Measurements from ENCODE around the gene GNB1. TPM values are rescaled to one million over a fixed set of nuclear protein-coding genes. Genes with fewer than 3 reads are reported as not detected.
"Not testable (repeated sequence)": the region's sequence is repeated elsewhere in the genome, so short reads cannot be mapped to it uniquely, and the experiment has no call there.

The GNB1 gene
- total RNA-seq, 1 donor from 2014 or later, result 474 TPM

DNA sequence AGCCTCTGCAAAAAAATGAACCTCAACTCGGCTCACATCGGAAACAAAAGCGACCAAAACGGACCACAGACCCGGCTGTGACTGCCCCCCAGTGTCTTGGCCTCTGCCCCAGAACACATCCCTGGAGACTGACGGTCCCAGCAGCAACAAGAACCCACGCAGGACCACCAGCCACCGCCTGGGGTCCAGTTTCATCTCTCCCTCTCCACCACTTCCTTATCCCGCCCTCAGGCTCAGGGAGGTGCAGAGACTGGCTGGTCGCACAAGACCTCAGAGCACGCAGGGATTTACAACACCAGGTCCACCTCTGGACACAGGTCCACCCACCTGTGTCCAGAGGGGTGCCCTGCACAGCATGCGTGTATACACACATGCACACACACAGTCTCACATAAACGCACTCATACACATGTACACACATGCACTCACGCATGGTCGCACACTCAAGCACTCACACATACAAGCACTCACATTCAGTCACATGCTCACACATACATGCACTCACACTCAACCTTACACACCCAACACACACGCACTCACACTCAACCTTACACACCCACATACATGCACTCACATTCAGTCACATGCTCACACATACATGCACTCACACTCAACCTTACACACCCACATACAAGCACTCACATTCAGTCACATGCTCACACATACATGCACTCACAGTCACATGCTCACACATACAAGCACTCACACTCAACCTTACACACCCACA, 46.8 kb upstream of the GNB1 start:
- H3K9me3 Mint-ChIP-seq, result peaks cover 7% of the 10 kb centered on the region

GRCh38 chr1:1937061-1937460, 46.2 kb upstream of the GNB1 start:
- Mint-ChIP-seq H3K4me3 (no peak overlapping the region), H3K9me3 (peaks cover 7% of the 10 kb centered on the region), H3K27me3 (ENCODE audit: low read depth) (peaks cover 7% of the 10 kb centered on the region), H3K27ac (ENCODE audit: unreplicated experiment) (no peak overlapping the region), H3K36me3 (ENCODE audit: low read depth) (no peaks in the 10 kb centered on the region), H3K4me1 (no peaks in the 10 kb centered on the region)
- no peak for TF ChIP-seq CTCF (conservative IDR thresholded peaks at IDR 0.05)
- DNase-seq (ENCODE audit: low read depth, low spot score), result no peak

More for the DNA sequence above, 46.8 kb upstream of the GNB1 start:
- H3K4me1 Mint-ChIP-seq, result no peaks in the 10 kb centered on the region
- no peak overlapping the region for H3K4me3 Mint-ChIP-seq
- TF ChIP-seq CTCF (conservative IDR thresholded peaks at IDR 0.05), result no peak
- no peak overlapping the region for H3K27ac Mint-ChIP-seq (ENCODE audit: unreplicated experiment)
- no peaks in the 10 kb centered on the region for H3K36me3 Mint-ChIP-seq (ENCODE audit: low read depth)
- DNase-seq (ENCODE audit: low read depth, low spot score), result no peak
- peaks cover 7% of the 10 kb centered on the region for H3K27me3 Mint-ChIP-seq (ENCODE audit: low read depth)

GRCh38 chr1:1934848-1935247, 44.0 kb upstream of the GNB1 start:
- not testable (repeated sequence) for H3K27ac Mint-ChIP-seq (ENCODE audit: unreplicated experiment); H3K36me3 Mint-ChIP-seq (ENCODE audit: low read depth); H3K4me3 Mint-ChIP-seq; H3K9me3 Mint-ChIP-seq; H3K27me3 Mint-ChIP-seq (ENCODE audit: low read depth); H3K4me1 Mint-ChIP-seq; DNase-seq (ENCODE audit: low read depth, low spot score)

- Mint-ChIP-seq H3K27ac (ENCODE audit: unreplicated experiment) (no peak overlapping the region), H3K4me3 (no peak overlapping the region)
- DNase-seq (ENCODE audit: low read depth, low spot score), result no peak
Measured at GRCh38 chr1:1929639-1930545, 39.0 kb upstream of the GNB1 start.

DNA sequence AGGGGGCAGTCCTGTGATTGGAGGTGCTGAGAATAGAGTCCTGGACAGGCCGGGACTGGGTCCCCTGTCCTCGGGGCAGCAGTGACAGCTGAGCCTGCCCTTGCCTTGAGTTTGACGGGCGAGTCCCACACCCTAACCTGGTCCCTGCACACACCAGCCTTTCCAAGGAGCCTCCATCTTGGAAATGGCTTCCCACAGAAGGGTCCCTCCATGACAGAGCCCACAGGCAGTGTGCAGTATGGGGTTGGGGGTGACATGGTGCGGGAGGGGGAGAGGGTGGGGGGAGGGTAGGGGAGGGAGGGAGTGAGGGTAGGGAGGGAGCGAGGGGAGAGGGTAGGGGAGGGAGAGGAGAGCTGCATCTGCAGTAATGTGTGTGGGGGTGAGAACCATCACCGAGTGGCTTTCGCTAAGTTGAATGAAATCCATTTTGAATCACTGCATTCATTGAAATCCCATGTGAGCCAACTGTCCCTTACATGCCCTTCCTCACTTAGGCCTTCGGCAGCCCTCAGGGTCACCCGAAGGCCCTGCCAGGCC, 38.3 kb upstream of the GNB1 start:
- no peak for DNase-seq (ENCODE audit: low read depth, low spot score)
- Mint-ChIP-seq H3K9me3 (peaks cover 5% of the 10 kb centered on the region), H3K27me3 (ENCODE audit: low read depth) (peaks cover 2% of the 10 kb centered on the region), H3K4me1 (no peaks in the 10 kb centered on the region), H3K27ac (ENCODE audit: unreplicated experiment) (no peak overlapping the region), H3K36me3 (ENCODE audit: low read depth) (no peaks in the 10 kb centered on the region), H3K4me3 (no peak overlapping the region)
- no peak for TF ChIP-seq CTCF (conservative IDR thresholded peaks at IDR 0.05)

More at GRCh38 chr1:1929639-1930545, 39.0 kb upstream of the GNB1 start:
- no peaks in the 10 kb centered on the region for H3K36me3 Mint-ChIP-seq (ENCODE audit: low read depth)
- no peak for TF ChIP-seq CTCF (conservative IDR thresholded peaks at IDR 0.05)
- peaks cover 2% of the 10 kb centered on the region for H3K27me3 Mint-ChIP-seq (ENCODE audit: low read depth)
- H3K9me3 Mint-ChIP-seq, result peaks cover 7% of the 10 kb centered on the region
- no peaks in the 10 kb centered on the region for H3K4me1 Mint-ChIP-seq
